ENCODE data around the gene C7.
"Not testable (repeated sequence)": the region's sequence is repeated elsewhere in the genome, so short reads cannot be mapped to it uniquely, and the experiment has no call there.

C7 gene

DNA sequence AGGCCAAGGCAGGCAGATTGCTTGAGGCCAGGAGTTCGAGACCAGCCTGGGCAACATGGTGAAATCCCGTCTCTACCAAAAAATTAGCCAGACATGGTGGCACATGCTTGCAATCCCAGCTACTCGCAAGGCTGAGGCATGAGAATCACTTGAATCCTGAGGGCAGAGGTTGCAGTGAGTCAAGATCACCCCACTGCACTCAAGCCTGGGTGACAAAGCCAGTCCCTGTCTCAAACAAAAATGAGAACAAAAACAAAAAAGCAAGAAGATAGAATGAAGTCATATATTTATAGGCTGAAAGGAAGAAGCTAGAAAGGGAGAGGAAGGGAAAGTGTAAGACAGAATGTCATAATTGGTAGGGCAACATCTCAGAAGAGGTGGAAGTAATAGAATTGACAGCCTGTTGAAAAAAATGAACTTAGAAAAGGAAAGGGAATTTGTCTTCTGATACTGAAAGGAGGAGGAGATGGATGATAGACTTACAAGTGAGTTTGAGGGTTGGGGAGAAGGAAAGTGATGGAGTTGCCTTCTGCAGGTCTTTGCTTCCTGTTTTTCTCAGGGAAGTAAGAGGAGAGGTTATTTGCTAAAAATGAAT lies 35.9 kb upstream of the C7 start:
- DNase-seq: no peak
- Histone ChIP-seq H3K9me3 (no peaks in the 10 kb centered on the region), H3K27me3 (no peaks in the 10 kb centered on the region)

GRCh38 chr5:40875958-40876357 lies 33.3 kb upstream of the C7 start:
- no peak for DNase-seq
- Histone ChIP-seq H3K4me1 (no peaks in the 10 kb centered on the region), H3K36me3 (no peaks in the 10 kb centered on the region), H3K9me3 (no peaks in the 10 kb centered on the region), H3K4me3 (ENCODE audit: low read depth, low read length) (no peak overlapping the region), H3K27me3 (no peaks in the 10 kb centered on the region)
- no peak for TF ChIP-seq CTCF (IDR thresholded peaks at IDR 0.05; ENCODE audit: low read depth, low read length)

More for the DNA sequence above, 35.9 kb upstream of the C7 start:
- H3K4me1 ChIP-seq: no peaks in the 10 kb centered on the region
- TF ChIP-seq CTCF (IDR thresholded peaks at IDR 0.05; ENCODE audit: low read depth, low read length): no peak
- no peak overlapping the region for H3K4me3 ChIP-seq (ENCODE audit: low read depth, low read length)
- no peaks in the 10 kb centered on the region for H3K36me3 ChIP-seq

DNA sequence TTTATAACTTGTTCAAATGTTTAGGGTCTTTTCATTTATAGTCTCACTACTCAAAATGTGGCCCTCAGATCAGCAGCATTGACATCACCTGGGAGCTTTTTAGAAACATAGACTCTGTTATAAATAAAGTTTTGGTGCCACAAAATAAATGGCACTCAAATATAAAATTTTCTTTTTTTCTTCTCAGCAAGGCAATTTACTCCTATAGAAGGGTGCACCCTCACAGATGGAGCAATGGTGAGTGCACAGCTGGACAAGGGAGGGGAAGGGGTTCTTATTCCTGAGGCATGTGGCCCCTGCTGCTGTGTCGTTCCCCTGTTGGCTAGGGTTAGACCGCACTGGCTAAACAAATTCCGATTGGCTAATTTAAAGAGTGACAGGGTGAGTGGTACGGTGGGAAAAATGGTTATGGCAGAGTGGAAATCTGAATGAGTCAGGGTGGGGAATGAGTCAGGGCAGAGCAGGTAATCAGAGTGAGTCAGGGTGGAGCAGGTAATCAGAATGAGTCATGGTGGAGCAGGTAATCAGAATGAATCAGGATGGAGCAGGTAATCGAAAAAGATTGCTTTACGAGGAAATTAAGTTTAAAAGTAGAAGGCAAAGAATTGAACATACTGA lies 31.8 kb upstream of the C7 start:
- Histone ChIP-seq H3K9me3 (no peaks in the 10 kb centered on the region), H3K4me3 (ENCODE audit: low read depth, low read length) (no peak overlapping the region), H3K27me3 (no peaks in the 10 kb centered on the region), H3K36me3 (no peaks in the 10 kb centered on the region), H3K4me1 (no peaks in the 10 kb centered on the region)
- no peak for TF ChIP-seq CTCF (IDR thresholded peaks at IDR 0.05; ENCODE audit: low read depth, low read length)
- no peak for DNase-seq

DNA sequence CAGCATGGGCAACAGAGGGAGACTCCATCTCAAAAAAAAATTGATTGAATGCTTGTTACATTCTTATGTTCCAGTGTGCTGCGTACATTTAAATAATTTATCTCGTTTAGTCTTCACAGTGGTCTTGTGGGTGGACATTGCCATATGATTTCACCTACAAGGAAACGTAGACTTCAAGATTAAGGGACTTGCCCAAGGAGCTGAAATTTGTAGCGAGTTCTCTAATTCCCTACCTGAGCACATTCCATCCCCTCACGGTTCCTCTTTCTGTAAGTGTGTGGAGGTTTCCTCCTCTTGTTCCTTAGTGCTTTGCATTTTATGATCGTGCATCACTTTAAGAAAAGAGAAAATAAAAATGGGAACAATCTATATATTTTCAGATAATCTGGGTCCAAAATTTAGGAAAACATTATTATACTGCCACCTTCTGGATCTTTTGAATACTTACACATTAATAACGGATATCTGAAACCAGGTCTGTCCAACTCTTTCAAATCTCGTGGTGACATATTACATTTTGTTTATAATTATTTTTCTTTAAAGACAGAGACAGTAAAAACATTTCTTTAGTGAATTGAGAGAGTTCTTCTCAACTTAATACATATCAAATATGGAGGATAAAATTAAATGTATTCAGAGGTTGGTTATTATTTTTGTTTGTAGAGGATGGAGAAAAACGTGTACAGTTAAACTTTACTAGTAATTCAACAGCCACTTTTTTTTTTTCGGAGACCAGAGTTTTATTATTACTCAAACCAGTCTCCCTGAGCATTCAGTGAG lies 29.9 kb upstream of the C7 start:
- H3K4me3 ChIP-seq (ENCODE audit: low read depth, low read length): no peak overlapping the region
- H3K36me3 ChIP-seq: no peaks in the 10 kb centered on the region
- no peaks in the 10 kb centered on the region for H3K9me3 ChIP-seq
- H3K4me1 ChIP-seq: no peaks in the 10 kb centered on the region
- peak; percentile 41; the same call in 1 of the 2 replicates for TF ChIP-seq CTCF (IDR thresholded peaks at IDR 0.05; ENCODE audit: low read depth, low read length)
- no peaks in the 10 kb centered on the region for H3K27me3 ChIP-seq
- no peak for DNase-seq

DNA sequence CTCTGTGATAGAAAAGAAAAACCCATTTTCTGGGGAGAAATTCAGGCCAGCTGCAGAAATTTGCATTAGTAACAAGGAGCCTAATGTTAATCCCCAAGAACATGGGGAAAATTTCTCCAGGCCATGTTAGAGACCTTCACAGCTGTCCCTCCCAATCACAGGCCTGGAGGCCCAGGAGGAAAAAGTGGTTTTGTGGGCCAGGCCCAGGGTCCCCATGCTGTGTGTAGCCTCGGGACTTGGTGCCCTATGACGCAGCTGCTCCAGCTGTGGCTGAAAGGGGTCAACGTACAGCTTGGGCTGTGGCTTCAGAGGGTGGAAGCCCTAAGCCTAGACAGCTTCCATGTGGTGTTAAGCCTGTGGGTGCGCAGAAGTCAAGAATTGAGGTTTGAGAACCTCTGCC lies 27.0 kb upstream of the C7 start:
- Histone ChIP-seq H3K4me1 (no peaks in the 10 kb centered on the region), H3K4me3 (ENCODE audit: low read depth, low read length) (no peak overlapping the region), H3K27me3 (no peaks in the 10 kb centered on the region), H3K9me3 (no peaks in the 10 kb centered on the region), H3K36me3 (no peaks in the 10 kb centered on the region)
- no peak for DNase-seq
- no peak for TF ChIP-seq CTCF (IDR thresholded peaks at IDR 0.05; ENCODE audit: low read depth, low read length)

GRCh38 chr5:40883051-40883450 lies 26.2 kb upstream of the C7 start:
- not testable (repeated sequence) for H3K4me1 ChIP-seq; DNase-seq; H3K4me3 ChIP-seq (ENCODE audit: low read depth, low read length); H3K27me3 ChIP-seq; H3K9me3 ChIP-seq; H3K36me3 ChIP-seq

DNA sequence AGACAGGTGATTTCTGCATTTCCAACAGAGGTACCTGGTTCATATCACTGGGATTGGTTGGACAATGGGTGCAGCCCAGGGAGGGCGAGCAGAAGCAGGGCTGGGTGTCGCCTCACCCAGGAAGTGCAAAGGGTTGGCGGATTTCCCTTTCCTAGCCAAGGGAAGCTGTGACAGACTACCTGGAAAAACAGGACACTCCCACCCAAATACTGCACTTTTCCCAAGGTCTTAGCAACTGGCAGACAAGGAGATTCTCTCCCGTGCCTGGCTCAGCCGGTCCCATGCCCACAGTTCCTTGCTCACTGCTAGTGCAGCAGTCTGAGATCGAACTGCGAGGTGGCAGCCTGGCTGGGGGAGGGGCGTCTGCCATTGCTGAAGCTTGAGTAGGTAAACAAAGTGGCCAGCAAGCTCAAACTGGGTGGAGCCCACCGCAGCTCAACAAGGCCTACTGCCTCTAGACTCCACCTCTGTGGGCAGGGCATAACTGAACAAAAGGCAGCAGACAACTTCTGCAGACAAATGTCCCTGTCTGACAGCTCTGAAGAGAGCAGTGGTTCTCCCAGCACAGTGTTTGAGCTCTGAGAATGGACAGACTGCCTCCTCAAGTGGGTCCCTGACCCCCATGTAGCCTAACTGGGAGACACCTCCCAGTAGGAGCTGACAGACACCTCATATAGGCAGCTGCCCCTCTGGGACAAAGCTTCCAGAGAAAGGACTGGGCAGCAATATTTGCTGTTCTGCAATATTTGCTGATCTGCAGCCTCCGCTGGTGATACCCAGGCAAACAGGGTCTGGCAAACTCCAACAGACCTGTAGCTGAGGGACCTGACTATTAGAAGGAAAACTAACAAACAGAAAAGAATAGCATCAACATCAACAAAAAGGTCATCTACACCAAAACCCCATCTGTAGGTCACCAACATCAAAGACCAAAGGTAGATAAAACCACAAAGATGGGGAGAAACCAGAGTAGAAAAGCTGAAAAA lies 13.6 kb upstream of the C7 start:
- not testable (repeated sequence) for H3K36me3 ChIP-seq; H3K4me3 ChIP-seq (ENCODE audit: low read depth, low read length); H3K4me1 ChIP-seq; DNase-seq; H3K27me3 ChIP-seq; H3K9me3 ChIP-seq
